GM12878 (cell line): ENCODE measurements around the gene CAMK4. TPM values are rescaled to one million over a fixed set of nuclear protein-coding genes. Genes with fewer than 3 reads are reported as not detected.

Source experiments
- ATAC-seq: fragments of 200-7000 bp; cut with Tn5 transposase; 3 replicates; pipeline ENCODE4 v1.9.1; 2020; ENCODE audit warnings: mild to moderate bottlenecking, moderate library complexity
- BruUV-seq: library from RNA; stranded (reverse); fragments of 400-500 nt; replicated peaks from 2 replicates; lab custom pipeline; 2021; lab: Mats Ljungman, UMichigan
- CTCF ChIA-PET: fragments of 300-600 bp; sonication (Branson Sonifier 250); formaldehyde crosslinking; extraction: SDS; loops from one replicate; lab custom pipeline; 2021; ENCODE audit warnings: inconsistent platforms; lab: Yijun Ruan, JAX
- POLR2A ChIA-PET: fragments of 350-600 bp; formaldehyde crosslinking; extraction: SDS; loops from one replicate; lab custom pipeline; 2021; ENCODE audit warnings: inconsistent platforms; lab: Charles Lee
- RAD21 ChIA-PET: fragments of 300-600 bp; sonication (Branson Sonifier 250); formaldehyde crosslinking; loops from one replicate; lab custom pipeline; 2023; ENCODE audit warnings: antibody characterized with exemption; ENCODE audit not compliant: unreplicated experiment; lab: Charles Lee
- SMC1A ChIA-PET: fragments of 300-600 bp; sonication (Branson Sonifier 250); formaldehyde crosslinking; loops from one replicate; lab custom pipeline; 2023; ENCODE audit not compliant: unreplicated experiment, uncharacterized antibody; lab: Charles Lee
- DNase-seq: peaks from one replicate; pipeline ENCODE4 v3.0.0-alpha.2; 2011; ENCODE audit warnings: low read depth, low spot score
- FAIRE-seq: peaks from 3 replicates; lab custom pipeline; 2011; peaks lifted over from hg19 to GRCh38; lab: Jason Lieb, UNC
- H2AFZ ChIP-seq: 2 replicates; pipeline ENCODE4 v1.6.0; 2011; ENCODE audit warnings: low read depth, low read length, control low read depth; ENCODE audit not compliant: control insufficient read depth
- H3K27ac ChIP-seq: 2 replicates; pipeline ENCODE4 v1.5.1; 2011; ENCODE audit warnings: control low read depth; ENCODE audit not compliant: control insufficient read depth, insufficient read depth
- H3K27me3 ChIP-seq, 2 experiments: replicated peaks in 1 of 2; 2 replicates each; pipeline versions ENCODE4 v1.6.0 to v1.6.1; 2011; ENCODE audit warnings: low read length in 1 of 2; ENCODE audit not compliant: control insufficient read depth in 2 of 2, insufficient read depth in 2 of 2
- H3K36me3 ChIP-seq, 2 experiments: 2 replicates each; pipeline ENCODE4 v1.5.1; 2011; ENCODE audit warnings: low read length in 1 of 2; ENCODE audit not compliant: control insufficient read depth in 2 of 2, insufficient read depth in 2 of 2
- H3K4me1 ChIP-seq: 2 replicates; pipeline ENCODE4 v1.6.1; 2011; ENCODE audit warnings: mild to moderate bottlenecking, low read length, moderate library complexity, mixed read lengths; ENCODE audit not compliant: control insufficient read depth, insufficient read depth
- H3K4me2 ChIP-seq: 2 replicates; pipeline ENCODE4 v1.6.0; 2011; ENCODE audit warnings: control low read depth; ENCODE audit not compliant: control insufficient read depth, insufficient read depth
- H3K4me3 ChIP-seq: fragments of 200-600 bp; sonication (generic); 2 replicates; pipeline ENCODE4 v1.5.1; 2016
- H3K79me2 ChIP-seq: 2 replicates; pipeline ENCODE4 v1.6.0; 2011; ENCODE audit warnings: low read length; ENCODE audit not compliant: control insufficient read depth, insufficient read depth
- H3K9ac ChIP-seq: 2 replicates; pipeline ENCODE4 v1.8.0; 2011; ENCODE audit warnings: low read length, control low read depth, mixed read lengths; ENCODE audit not compliant: control insufficient read depth, insufficient read depth
- H3K9me3 ChIP-seq: replicated peaks from 3 replicates; pipeline ENCODE4 v1.5.1; 2011; ENCODE audit warnings: mild to moderate bottlenecking, low read length; ENCODE audit not compliant: control insufficient read depth, insufficient read depth
- H4K20me1 ChIP-seq: 2 replicates; pipeline ENCODE4 v1.6.0; 2011; ENCODE audit not compliant: control insufficient read depth, insufficient read depth
- KLF5 ChIP-seq: fragments of 450-650 bp; IDR thresholded peaks from 2 replicates; pipeline ENCODE4 v1.6.1; 2014; ENCODE audit warnings: mild to moderate bottlenecking; ENCODE audit not compliant: partially characterized antibody
- NFYA ChIP-seq: IDR thresholded peaks from 2 replicates; pipeline ENCODE4 v1.6.1; 2011; ENCODE audit warnings: low read depth, mild to moderate bottlenecking, low read length, improper control_type of control experiment, borderline replicate concordance
- WGBS: methylation state at CpG from one replicate; pipeline ENCODE4 v1.1.6; 2016; ENCODE audit warnings: low lambda C conversion rate; ENCODE audit not compliant: insufficient replicate concordance, insufficient coverage; ENCODE audit errors: missing lambda C conversion rate; 5-methylcytosine and 5-hydroxymethylcytosine counted together
- in situ Hi-C: fragments of 300-500 bp; cut with MboI; formaldehyde crosslinking; loops from 9 replicates; pipeline ENCODE4 v1.14.3; 2018; ENCODE audit warnings: mixed read lengths
- intact Hi-C: fragments of 100-400 bp; cut with micrococcal nuclease; formaldehyde crosslinking; loops from one replicate; pipeline ENCODE4 v1.14.2; 2022; ENCODE audit not compliant: unreplicated experiment
- polyA plus RNA-seq, 11 experiments: library from polyadenylated mRNA; depleted of rRNA in 4 of 11; unstranded in 6 of 11; stranded (reverse) in 5 of 11; fragments of >200 nt; fragmentation: Nextera tagmentation in 4 of 11; fragmentation: Illumina TruSeq in 1 of 11; extraction: Ambion mirVana in 4 of 11; extraction: Trizol in 1 of 11; gene quantifications; 1 replicate in 1 of 11; 2 replicates in 10 of 11; pipeline versions ENCODE4 v1.2.1 to v1.2.3, GENCODE V29; 2011 to 2016; ENCODE audit warnings: inconsistent platforms in 2 of 11, missing spikeins in 2 of 11, low read depth in 1 of 11
- total RNA-seq, 4 experiments: library from RNA; depleted of rRNA in 3 of 4; stranded (reverse); fragments of >200 nt in 3 of 4; fragmentation: Illumina TruSeq in 1 of 4; extraction: Trizol in 1 of 4; gene quantifications; 2 replicates each; pipeline versions ENCODE4 v1.2.1 to v1.2.3, GENCODE V29; 2013 to 2021
- TF ChIP-seq, protein P1 (sequence below): fragments of 450-650 bp; formaldehyde crosslinking; IDR thresholded peaks from 2 replicates; pipeline ENCODE4 v1.5.0; 2022; ENCODE audit warnings: mild to moderate bottlenecking, missing genetic modification characterization
- TF ChIP-seq, protein P2 (sequence below): fragments of 450-650 bp; formaldehyde crosslinking; IDR thresholded peaks from 2 replicates; pipeline ENCODE4 v1.4.0; 2020; ENCODE audit warnings: mild to moderate bottlenecking, moderate library complexity

CAMK4 gene
- total and polyA plus RNA-seq, 10 of the 15 experiments (the other 5 are each of a cell fraction or from before 2014, with no cell fraction given) = 13.3 to 51.9 (median 35.3) TPM

DNA sequence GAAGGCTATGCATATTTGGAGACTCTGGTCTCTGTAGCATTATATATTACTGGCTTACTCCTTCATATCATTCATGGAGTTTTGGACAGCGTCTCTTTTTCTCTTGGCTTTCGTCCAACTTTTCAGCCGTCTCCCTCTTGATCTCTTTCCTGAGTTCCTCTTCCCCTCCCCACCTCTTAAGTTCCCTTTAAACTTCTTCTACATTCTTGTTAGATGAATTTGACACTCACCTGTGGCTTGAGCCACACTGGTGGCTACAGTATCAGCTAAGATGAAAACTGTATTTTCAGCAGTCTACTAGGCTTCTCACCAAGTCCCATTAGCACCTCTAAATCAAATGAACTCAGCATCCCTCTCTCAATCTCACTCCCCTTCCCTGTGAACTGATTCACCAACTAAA lies 160.0 kb downstream of the CAMK4 start:
- Histone ChIP-seq H3K27ac (no peak overlapping the region), H3K4me1 (no peaks in the 10 kb centered on the region), H3K9ac (no peak overlapping the region), H4K20me1 (no peaks in the 10 kb centered on the region), H3K9me3 (no peaks in the 10 kb centered on the region), H3K27me3 (no peaks in the 10 kb centered on the region), H2AFZ (no peak overlapping the region), H3K36me3 (peaks cover 0 to 7% of the 10 kb centered on the region in 2 experiments; a peak in 1 of 4 replicates), H3K79me2 (no peaks in the 10 kb centered on the region), H3K4me3 (no peak overlapping the region), H3K4me2 (no peak overlapping the region)
- SMC1A ChIA-PET = interaction anchor here (0.7 kb wide), 1 partner anchor 129 kb away, joined by 3 read pairs; no protein-coding TSS in a partner anchor
- CTCF ChIA-PET = no interaction called here
- no peak for TF ChIP-seq NFYA
- 18% methylated on average over 3 of the region's 3 CpGs for WGBS
- FAIRE-seq (peak; percentile 62), ATAC-seq (no peak), DNase-seq (no peak)
- RAD21 ChIA-PET = no interaction called here
- intact Hi-C loops (no loop called here), in situ Hi-C loops (no loop called here)
- BruUV-seq = no TSS peak
- POLR2A ChIA-PET = no interaction called here

DNA sequence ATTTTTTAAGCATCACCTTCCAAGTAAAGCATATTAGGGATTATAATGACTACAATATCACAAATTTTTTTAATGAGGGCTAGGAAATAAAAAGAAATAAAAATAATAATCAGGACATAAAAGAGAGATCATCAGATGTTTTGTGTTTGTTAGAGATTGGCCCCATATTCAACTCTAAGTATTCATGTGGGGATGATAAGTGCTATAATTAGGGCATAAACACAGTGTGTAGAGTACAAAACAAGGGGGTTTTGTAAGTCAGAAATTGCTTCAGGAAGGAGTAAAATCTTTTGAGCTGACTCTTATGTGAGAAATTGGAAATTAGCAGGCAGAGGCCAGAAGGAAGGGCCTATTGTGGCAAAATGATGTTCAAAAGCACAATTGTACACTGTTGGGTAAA lies 160.9 kb downstream of the CAMK4 start:
- ChIA-PET POLR2A (no interaction called here), RAD21 (no interaction called here), SMC1A (interaction anchor here (0.7 kb wide), 1 partner anchor 130 kb away, joined by 3 read pairs; no protein-coding TSS in a partner anchor), CTCF (no interaction called here)
- no TSS peak for BruUV-seq
- no peaks in the 10 kb centered on the region for H3K79me2 ChIP-seq
- no peak overlapping the region for H3K4me3 ChIP-seq
- DNase-seq (no peak), FAIRE-seq (peak; percentile 41), ATAC-seq (no peak)
- peaks cover 0 to 7% of the 10 kb centered on the region in 2 experiments; a peak in 1 of 4 replicates for H3K36me3 ChIP-seq
- in situ Hi-C loops = no loop called here
- H2AFZ ChIP-seq = no peak overlapping the region
- H3K4me2 ChIP-seq = no peak overlapping the region
- no peaks in the 10 kb centered on the region for H3K27me3 ChIP-seq
- no peaks in the 10 kb centered on the region for H3K4me1 ChIP-seq
- H3K27ac ChIP-seq = no peak overlapping the region
- no peaks in the 10 kb centered on the region for H3K9me3 ChIP-seq
- H3K9ac ChIP-seq = no peak overlapping the region
- TF ChIP-seq KLF5 = no peak
- TF ChIP-seq, protein P1, sequence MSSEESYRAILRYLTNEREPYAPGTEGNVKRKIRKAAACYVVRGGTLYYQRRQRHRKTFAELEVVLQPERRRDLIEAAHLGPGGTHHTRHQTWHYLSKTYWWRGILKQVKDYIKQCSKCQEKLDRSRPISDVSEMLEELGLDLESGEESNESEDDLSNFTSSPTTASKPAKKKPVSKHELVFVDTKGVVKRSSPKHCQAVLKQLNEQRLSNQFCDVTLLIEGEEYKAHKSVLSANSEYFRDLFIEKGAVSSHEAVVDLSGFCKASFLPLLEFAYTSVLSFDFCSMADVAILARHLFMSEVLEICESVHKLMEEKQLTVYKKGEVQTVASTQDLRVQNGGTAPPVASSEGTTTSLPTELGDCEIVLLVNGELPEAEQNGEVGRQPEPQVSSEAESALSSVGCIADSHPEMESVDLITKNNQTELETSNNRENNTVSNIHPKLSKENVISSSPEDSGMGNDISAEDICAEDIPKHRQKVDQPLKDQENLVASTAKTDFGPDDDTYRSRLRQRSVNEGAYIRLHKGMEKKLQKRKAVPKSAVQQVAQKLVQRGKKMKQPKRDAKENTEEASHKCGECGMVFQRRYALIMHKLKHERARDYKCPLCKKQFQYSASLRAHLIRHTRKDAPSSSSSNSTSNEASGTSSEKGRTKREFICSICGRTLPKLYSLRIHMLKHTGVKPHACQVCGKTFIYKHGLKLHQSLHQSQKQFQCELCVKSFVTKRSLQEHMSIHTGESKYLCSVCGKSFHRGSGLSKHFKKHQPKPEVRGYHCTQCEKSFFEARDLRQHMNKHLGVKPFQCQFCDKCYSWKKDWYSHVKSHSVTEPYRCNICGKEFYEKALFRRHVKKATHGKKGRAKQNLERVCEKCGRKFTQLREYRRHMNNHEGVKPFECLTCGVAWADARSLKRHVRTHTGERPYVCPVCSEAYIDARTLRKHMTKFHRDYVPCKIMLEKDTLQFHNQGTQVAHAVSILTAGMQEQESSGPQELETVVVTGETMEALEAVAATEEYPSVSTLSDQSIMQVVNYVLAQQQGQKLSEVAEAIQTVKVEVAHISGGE (CRISPR knock-in tag) = no peak
- TF ChIP-seq, protein P2, sequence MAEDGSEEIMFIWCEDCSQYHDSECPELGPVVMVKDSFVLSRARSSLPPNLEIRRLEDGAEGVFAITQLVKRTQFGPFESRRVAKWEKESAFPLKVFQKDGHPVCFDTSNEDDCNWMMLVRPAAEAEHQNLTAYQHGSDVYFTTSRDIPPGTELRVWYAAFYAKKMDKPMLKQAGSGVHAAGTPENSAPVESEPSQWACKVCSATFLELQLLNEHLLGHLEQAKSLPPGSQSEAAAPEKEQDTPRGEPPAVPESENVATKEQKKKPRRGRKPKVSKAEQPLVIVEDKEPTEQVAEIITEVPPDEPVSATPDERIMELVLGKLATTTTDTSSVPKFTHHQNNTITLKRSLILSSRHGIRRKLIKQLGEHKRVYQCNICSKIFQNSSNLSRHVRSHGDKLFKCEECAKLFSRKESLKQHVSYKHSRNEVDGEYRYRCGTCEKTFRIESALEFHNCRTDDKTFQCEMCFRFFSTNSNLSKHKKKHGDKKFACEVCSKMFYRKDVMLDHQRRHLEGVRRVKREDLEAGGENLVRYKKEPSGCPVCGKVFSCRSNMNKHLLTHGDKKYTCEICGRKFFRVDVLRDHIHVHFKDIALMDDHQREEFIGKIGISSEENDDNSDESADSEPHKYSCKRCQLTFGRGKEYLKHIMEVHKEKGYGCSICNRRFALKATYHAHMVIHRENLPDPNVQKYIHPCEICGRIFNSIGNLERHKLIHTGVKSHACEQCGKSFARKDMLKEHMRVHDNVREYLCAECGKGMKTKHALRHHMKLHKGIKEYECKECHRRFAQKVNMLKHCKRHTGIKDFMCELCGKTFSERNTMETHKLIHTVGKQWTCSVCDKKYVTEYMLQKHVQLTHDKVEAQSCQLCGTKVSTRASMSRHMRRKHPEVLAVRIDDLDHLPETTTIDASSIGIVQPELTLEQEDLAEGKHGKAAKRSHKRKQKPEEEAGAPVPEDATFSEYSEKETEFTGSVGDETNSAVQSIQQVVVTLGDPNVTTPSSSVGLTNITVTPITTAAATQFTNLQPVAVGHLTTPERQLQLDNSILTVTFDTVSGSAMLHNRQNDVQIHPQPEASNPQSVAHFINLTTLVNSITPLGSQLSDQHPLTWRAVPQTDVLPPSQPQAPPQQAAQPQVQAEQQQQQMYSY (CRISPR knock-in tag) = no peak
- H4K20me1 ChIP-seq = no peaks in the 10 kb centered on the region
- intact Hi-C loops = no loop called here
